Right renal pelvis (tissue), 4 donors: Measurements from ENCODE around the gene ZCCHC2. TPM values are rescaled to one million over a fixed set of nuclear protein-coding genes. Genes with fewer than 3 reads are reported as not detected.

Experiments
- DNase-seq, 4 donors: peaks; one replicate each; pipeline ENCODE4 v3.0.0-alpha.2; 2013; ENCODE audit warnings: low read depth in 4 of 4, low spot score in 3 of 4, missing footprints in 1 of 4
- polyA plus RNA-seq, 4 donors: library from polyadenylated mRNA; unstranded; fragments of 120-200 nt; gene quantifications; one replicate each; pipeline ENCODE4 v1.2.1, GENCODE V29; 2013; ENCODE audit not compliant: insufficient read length in 4 of 4

ZCCHC2 gene
- polyA plus RNA-seq, 4 donors, result 13.1 to 19.6 (median 15.1) TPM

GRCh38 chr18:62605685-62606084, 82.9 kb downstream of the ZCCHC2 start:
- no peak for DNase-seq

DNA sequence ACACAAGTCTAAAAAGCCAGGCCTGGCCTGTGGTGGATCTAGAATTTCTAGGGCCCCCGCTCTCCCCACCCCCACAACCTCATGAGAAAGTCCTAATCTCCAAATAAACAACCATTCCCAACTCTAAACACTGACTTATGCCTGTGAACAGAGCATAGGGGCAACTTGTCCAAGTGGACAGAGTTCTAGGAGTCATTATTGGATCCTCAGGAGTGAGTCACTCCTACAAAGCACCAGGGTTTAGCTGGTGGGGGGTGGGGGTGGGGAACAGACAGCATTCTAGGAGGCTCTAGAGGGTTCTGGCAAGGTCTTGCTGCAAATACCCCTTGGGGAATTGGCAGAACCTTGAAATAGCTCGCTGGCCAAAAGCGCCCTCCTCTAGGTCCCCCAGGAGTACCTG, 83.3 kb downstream of the ZCCHC2 start:
- DNase-seq, result no peak

DNA sequence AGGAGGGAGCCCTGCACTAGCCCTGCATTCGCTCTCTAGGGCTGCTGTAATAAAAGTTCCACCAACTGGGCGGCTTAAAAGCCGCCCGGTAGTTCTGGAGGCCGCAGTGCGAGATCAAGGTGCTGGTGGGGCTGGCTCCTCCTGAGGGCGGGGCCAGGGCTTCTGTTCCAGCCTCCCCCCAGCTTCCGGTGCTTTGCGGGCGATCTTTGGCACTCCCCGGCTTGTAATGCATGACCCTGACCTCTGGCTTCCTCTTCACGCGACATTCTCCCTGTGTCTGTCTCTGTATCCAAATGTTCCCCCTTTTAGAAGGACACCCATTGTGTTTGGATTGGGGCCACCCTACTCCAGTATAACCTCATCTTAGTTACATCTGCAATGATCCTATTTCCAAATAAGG, 84.5 kb downstream of the ZCCHC2 start:
- DNase-seq, result no peak

GRCh38 chr18:62607708-62608428, 85.0 kb downstream of the ZCCHC2 start:
- no peak for DNase-seq

DNA sequence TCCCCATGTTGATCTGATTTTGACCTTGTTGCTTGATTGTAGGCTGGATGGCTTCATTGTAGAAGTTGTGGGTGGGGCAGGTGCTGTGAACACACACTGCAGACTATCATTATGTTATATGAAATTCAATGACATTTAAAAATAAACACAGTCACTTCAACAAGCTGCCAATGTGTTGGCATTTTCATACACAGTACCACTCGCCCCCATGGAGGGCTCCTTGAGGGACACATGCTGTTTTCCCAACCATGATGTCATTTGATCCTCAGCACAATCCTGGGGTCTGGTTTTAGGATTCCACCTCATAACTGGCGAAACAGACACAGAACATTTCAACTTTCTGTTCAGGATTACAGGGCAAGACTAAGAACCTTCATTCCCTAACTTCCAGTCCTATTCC, 86.9 kb downstream of the ZCCHC2 start:
- DNase-seq, result no peak

- DNase-seq, result no peak
Observed at GRCh38 chr18:62610351-62610700, 87.5 kb downstream of the ZCCHC2 start.

GRCh38 chr18:62610701-62611411, 88.0 kb downstream of the ZCCHC2 start:
- peak in 2 of 4 donors; percentile 41 to 55 for DNase-seq

DNA sequence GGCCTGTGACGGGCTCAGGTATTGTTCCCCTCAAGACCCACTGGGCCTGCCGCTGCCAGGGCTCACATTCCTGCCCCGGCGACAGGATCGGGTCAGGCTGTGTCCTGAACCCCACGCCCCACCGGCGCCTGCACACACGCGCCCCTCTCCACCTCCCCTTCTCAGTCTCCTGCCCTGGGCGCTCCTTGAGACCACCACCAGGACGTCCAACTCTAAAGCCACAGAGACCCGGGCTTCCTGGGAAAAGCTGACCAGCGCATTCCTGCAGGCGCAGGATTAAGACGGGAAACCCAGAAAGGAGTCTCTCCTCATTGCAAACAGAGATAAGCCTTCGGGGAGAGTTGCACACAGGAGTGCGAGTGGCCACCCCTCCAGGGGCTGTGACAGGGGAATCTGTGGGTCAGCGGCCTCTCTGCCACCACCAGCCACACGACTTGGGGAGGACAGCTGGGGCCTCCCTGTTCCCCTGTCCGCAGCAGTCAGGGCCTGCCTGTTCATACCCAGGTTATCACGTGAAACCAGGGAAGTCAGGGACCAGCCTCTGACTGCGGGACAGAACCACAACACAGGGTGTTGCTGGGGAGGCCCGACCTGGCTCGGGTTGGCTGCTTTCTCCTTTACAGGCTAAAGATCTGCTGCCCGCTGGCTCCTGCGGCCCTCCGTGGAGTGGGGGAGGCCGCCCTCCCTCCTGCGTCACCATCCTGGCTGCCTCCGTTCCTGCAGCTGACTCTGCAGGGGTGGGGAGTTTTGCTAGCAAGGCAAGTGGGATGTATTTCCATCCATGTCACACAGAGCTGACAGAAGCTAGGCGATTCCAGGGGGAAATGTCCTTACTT, 88.8 kb downstream of the ZCCHC2 start:
- DNase-seq, result no peak

DNA sequence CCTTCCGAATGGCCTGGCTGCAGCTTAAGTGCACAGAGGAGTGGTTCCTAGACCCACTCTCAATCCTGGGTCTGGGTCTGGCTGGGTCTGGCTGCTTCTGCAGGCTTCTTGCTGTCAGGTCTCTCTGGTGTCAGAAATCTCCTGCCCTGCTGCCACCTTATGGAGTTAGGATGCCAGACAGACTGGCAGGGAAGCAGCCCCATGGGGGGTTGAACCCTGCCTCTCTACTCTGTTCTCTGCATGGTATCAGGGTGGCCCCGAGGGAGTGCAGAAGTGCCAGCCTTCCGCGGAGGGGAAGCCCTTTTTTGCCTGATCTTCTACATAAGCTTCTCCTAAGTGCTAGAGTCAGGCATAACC, 89.4 kb downstream of the ZCCHC2 start:
- no peak for DNase-seq

DNA sequence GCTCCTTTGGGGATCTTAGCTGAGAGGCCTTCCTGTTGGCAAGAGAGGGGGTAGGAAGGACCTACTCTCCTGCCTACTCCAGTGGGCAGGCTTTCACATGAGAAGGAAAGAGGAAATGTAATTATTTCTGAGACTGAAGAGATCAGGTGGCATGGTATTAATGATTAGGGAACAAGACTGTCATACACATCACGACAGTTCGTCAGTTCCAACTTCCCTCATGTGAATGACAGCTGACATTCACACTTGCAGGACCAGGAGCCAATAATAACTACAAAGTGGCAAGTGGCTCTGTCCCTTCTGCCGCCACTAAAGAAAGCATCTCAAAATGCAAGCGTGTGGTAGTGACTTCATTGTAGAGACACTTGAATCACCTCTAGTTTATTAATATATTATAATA, 90.0 kb downstream of the ZCCHC2 start:
- no peak for DNase-seq

GRCh38 chr18:62614494-62614893, 91.7 kb downstream of the ZCCHC2 start:
- DNase-seq, result no peak

DNA sequence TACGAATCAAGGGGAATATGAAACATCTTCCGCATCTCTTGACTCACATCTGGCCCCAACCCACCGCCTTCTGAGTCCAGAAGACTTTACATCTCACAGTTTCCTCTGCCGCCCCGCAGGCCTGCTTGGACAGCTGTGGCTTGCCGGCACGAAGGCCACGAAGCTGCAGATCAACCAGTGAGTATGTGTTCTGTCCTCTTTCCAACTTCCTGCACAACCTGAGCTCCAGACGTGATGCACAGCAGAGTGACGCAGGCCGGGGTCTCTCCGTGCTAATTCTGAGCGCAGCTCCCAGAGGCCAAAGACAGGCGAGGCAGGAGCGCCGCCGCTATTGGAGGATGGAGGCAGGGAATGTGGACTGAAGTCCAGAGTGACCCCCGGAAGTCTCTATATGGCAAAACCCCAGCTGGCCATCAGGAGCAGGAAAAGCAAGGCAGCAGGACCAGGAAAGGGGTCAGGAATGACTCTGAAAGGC, 93.5 kb downstream of the ZCCHC2 start:
- no peak for DNase-seq

DNA sequence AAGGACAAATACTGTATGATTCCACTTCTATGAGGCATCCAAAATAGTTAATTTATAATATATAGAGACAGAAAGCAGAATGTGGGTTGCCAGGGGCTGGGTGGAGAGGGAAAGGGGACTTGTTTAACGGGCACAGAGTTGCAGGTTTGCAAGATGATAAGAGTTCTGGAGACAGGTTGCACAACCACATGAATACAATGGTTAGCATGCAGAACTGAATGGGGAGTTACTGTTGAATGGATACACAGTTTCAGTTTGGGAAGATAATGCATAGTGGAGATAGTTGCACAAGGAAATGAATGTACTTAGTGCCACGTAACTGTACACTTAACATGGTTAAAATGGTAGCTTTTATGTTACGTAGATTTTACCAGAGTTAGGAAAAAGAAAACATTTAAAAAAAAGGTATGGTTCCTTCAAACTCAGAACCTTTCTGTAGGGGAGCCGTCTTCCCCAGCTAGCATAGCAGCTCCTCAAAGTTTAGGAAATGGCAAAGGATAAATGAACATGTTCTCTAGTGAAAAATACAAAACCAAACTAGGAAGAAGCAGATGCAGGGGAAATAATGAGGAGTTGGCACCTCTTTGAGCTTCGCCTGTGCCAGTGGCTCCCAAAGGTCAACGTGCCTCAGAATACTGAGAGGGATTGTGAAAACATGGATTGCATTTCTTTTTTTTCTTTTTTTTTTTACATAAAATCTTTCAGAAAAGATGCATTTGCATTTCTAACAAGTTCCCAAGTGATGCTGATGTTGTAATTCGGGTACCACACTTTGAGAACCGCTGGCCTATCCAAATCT, 95.2 kb downstream of the ZCCHC2 start:
- no peak for DNase-seq

- no peak for DNase-seq
Observed at GRCh38 chr18:62618735-62619134, 95.9 kb downstream of the ZCCHC2 start.

DNA sequence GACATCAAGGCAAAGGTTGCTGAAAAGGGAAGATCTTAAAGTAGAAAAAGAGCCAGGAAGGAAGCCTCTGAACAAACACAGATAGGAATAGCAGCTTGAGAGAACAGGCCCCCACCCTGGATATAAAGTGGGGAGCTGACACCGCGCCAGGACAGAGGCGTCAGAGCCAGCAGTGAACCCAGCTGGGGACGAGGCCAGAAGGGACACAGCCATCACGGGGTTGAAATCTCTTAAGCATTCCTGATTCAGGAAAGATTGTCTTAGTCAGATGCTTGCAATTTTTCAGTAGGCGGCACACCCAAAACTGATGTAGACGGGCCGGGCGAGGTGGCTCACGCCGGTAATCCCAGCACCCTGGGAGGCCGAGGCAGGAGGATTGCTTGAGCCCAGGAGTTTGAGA, 98.7 kb downstream of the ZCCHC2 start:
- DNase-seq, result no peak

DNA sequence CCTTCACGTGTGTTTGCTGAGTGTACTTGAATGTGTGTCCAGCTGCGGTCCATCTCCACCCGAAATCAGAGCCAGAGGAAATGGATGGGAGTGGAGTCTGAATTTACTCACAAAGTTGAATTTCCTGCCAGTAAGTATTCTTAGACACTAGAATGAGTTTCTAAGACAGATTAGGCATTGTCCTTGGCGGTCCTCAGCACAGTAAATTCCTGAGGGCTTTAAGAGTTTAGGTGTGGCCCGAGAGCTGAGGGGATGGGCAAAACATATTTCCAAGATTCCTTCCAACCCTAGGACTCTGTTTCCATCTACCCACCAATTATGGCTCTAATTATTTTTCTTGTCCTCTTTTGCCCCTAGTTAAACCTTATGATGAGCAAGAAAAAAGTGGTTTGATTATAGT, 102.2 kb downstream of the ZCCHC2 start:
- DNase-seq, result peak in 1 of 4 donors; percentile 15

Other genes starting within 250 kb of the ZCCHC2 start
- 1 to 10 TPM; 1.9 to 3.1 (median 2.4) TPM for gene TNFRSF11A, start 197.7 kb upstream of the ZCCHC2 start, polyA plus RNA-seq
- gene PHLPP1, start 192.5 kb downstream of the ZCCHC2 start, polyA plus RNA-seq, result 10 to 100 TPM; 16.4 to 20.5 (median 18.0) TPM